GM12874 (cell line): Measurements from ENCODE around the gene ADGRL3.

Experiments used
- CTCF ChIP-seq: IDR thresholded peaks from 2 replicates; pipeline ENCODE4 v1.5.1; 2011; ENCODE audit warnings: low read depth, mild to moderate bottlenecking, control low read depth, low read length, moderate library complexity; ENCODE audit not compliant: insufficient read depth

ADGRL3 gene

GRCh38 chr4:61248705-61249104, 48.6 kb downstream of the ADGRL3 start:
- no peak for TF ChIP-seq CTCF

DNA sequence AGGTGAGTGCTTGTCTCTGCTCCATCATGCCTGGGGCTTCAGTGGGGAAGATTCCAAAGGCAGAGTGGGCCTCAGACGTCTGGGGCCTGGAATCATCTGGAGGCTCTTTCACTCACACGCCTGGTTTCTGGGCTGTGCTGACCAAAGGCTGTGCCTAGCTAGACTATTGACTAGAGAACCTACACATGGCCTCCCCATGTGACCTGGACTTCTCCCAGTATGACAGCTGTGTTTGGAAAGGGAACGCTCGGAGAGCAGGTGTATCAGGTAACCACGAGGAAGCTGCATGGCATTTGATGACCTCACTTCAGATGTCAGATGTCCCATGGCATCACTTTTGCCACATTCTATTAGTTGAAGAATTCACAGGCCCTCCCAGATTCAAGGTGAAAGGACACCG, 51.0 kb downstream of the ADGRL3 start:
- TF ChIP-seq CTCF = no peak

DNA sequence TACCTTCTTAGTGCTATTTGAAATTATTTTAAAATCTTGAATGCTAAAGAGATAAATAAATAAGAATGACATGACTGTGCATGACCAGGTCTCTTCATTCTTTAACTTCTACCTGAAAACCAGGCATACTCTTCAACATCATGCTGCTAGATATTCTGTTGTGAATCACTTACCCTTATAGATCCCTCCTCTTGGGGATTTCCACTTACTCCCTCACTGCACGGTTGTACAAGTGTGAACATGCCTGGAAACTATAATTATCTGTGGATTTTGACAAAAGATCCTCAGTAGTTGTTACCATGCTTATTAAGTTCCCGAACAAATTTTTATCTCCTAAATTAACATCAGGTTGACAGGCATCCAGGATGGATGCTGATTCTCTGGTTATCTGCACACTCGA, 54.3 kb downstream of the ADGRL3 start:
- TF ChIP-seq CTCF = no peak

- no peak for TF ChIP-seq CTCF
Measured at GRCh38 chr4:61273233-61273632, 73.1 kb downstream of the ADGRL3 start.

DNA sequence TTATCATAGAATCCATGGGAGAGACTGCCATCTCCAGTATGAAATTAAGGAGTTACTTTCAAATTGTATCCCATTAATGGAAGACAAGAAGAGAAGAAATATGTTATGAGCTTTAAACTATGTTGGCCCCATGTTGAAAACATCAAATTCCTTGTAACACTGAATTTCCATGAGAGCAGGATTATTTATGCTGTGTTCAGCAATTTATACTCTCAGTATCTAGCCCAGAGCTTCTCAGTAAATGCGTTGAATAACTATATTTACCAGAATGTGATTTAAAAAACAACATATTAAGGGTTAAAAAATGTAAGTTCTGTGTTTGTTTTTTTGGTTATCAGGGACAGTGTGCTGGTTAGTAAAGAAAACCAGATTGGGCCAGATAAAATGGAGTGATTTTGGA, 74.2 kb downstream of the ADGRL3 start:
- TF ChIP-seq CTCF = no peak

DNA sequence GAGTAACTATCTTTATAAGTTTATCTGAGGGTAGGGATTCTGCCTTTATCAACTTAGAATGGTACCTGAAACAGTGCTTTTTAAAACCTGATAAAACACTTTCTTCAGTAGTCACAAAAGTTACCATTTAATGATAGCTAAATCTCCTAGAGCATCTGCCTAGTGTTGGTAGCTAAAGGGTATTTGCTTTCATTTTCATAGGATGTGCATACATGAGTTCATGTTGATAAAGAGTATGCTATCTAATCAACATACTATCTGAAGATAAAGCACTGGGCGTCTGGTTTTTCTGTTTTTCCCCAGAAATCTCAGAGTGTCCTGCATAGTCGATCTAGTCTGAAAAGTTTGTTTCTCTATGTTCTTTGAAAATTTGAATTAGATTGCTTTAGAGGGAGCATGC, 75.1 kb downstream of the ADGRL3 start:
- no peak for TF ChIP-seq CTCF

GRCh38 chr4:61276029-61276428, 75.9 kb downstream of the ADGRL3 start:
- TF ChIP-seq CTCF = no peak
